GM15510 (cell line): Measurements from ENCODE around the gene FAM221B.
A peak's percentile ranks its signal among the peaks of the same experiment; 100 is the strongest.

Experiments
- POLR2A ChIP-seq: IDR thresholded peaks from 3 replicates; pipeline ENCODE4 v1.6.1; 2011; ENCODE audit warnings: borderline replicate concordance; ENCODE audit not compliant: insufficient read length; ENCODE audit errors: extremely low read depth

Gene FAM221B

DNA sequence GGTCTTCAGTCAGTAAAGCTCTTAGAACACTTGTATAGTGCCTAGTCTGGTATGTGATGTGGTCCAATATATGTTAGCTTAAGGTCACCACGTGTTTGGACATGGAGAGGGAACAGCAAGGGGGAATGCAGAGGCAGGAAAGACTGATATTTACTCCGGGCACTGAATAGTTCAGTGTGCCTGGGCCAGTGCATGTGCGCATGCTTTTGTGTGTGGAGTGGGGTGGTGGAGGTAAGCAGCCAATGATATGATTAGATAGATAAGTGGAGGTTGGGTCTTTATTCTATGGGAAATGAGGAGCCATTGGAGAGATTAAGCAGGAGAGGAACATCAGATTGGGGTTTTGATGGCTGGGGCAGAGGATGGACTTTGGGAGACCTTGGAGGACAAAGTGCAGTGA lies 27.7 kb upstream of the FAM221B start:
- TF ChIP-seq POLR2A: no peak

DNA sequence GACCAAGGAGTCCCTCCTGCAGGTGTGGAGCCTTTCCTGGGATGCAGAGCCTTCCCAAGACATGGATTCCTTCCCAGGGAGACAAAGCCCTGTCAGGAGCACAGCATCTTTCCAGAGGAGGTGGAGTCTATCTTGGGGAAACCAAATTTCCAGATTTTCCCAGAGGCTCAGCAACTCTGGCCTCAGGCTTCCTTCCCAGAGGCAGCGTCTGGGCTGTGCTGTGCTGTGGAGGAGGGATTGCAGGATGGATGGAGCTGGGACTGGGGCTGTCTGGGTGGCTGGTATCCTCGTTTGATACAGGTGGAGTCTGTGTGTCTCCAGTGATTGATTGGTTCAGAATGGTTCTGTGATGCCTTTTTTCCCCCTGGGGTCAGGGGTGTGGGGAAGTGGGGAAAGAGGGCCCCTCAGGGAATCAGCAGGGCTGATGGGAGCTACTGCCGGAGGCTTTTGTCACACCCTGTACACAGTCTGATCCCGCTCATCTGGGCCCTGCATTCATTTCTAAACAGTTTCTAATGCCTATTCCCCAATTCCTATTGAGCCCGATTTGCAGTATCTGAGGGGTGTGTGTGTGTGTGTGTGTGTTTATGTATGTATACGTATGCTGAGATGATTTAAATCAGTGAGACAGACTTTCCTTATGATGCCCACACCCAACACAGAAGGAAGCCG lies 25.7 kb upstream of the FAM221B start:
- TF ChIP-seq POLR2A: no peak

GRCh38 chr9:35852876-35853865 lies 24.6 kb upstream of the FAM221B start:
- no peak for TF ChIP-seq POLR2A

DNA sequence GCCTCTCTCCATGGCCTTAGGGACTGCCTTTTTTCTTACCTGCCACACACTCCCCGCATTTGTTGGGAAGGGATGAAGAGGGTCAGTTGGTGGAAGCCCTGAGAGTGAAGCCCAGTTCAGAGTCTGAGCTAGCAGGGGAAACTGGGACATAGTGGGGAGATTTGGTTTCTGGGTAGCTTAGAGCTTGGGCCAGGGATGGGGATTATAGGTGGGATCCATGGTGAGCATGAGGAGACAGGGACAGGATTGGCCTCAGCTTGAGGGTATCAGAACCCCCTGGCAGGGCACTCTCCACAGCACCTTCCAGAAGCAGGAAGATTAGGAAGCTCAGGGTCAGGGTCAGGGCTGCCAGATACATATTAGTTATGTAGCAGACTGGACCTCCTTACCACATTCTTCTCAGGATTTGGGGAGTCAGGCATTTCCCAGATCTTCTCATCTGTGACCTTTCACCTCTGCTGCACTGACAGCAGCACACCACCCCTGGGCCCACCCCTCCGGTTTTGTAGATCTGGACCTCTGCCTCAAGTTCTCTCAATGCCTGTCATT lies 23.8 kb upstream of the FAM221B start:
- TF ChIP-seq POLR2A: no peak

DNA sequence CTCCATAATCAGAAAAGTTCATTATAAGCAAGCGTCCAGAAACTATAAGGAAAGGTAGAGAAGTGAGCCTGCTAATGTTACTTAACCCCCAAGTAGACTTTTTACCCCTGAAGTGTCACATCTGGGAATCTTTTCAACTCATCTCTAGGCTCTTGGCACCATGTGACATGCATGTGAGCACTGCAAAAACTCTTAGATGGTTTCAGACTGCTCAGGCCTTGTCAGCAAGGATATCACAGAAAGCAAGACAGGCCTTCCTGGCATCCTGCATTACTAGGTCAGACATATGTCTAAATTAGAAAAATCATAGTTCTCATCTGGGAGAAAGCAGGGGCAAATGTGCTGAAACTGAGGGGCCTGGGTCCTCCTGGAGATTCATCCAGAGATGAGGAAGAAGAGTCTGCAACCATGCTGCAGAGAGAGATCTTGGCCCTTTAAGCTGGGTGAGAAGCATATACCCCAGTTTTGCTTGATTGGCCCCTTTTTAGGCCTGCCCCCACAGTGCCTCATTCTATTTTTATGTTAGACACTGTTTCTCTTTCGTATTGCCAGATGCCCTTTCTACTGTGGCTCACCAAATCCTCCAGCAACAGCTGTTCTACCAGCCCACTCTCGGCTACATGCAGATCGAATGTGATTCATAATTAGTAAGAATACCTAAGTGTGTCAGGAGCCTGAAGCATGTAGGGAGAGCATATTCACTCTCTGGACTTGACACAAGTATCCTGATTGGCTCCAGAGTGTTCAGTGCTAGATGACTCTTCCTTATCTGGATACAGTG lies 19.4 kb upstream of the FAM221B start:
- peak; percentile 26 for TF ChIP-seq POLR2A

- no peak for TF ChIP-seq POLR2A
These were observed 17.6 kb upstream of the FAM221B start for GRCh38 chr9:35845824-35846771.

- no peak for TF ChIP-seq POLR2A
These were observed 16.2 kb upstream of the FAM221B start for GRCh38 chr9:35844628-35845270.

- no peak for TF ChIP-seq POLR2A
These were observed 14.3 kb upstream of the FAM221B start for GRCh38 chr9:35842795-35843194.

DNA sequence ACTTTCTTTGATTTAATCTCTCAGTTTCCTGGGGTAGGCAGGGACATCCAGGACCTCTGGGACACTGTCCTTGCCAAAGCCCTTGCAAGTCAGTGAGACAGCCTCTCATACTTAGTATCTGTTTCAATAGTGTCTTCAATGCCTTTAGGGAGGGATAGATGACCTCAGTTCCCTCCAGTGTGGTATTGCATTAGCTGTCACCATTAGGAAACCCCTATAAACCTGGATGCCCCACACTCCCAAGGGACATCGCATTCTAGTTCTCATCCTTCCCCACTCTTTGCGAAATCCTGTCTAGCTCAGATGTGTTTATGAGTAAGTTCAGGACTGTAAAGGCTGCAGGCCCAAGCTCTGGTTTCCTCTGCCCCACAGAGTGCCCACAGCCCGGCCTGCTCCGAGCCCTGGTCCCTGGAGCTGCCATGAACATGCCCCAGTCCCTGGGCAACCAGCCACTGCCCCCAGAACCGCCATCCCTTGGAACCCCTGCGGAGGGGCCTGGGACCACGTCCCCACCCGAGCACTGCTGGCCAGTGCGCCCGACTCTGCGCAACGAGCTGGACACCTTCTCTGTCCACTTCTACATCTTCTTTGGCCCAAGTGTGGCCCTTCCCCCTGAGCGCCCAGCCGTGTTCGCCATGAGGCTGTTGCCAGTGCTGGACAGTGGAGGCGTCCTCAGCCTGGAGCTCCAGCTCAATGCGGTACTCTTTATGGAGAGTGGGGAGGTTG lies 13.7 kb upstream of the FAM221B start:
- no peak for TF ChIP-seq POLR2A

DNA sequence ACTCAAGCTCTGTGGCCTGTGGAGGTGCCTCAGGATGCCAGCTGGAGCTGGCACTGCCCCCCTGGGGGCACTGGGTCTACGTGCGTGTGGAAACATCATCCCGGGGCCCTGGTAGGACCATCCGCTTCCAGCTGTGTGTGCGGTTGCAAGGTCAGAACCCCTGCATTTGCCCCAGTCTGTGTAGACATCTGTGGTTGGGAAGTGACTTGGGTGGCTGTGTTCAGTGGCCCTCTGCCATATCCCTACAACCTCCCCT lies 13.0 kb upstream of the FAM221B start:
- no peak for TF ChIP-seq POLR2A

DNA sequence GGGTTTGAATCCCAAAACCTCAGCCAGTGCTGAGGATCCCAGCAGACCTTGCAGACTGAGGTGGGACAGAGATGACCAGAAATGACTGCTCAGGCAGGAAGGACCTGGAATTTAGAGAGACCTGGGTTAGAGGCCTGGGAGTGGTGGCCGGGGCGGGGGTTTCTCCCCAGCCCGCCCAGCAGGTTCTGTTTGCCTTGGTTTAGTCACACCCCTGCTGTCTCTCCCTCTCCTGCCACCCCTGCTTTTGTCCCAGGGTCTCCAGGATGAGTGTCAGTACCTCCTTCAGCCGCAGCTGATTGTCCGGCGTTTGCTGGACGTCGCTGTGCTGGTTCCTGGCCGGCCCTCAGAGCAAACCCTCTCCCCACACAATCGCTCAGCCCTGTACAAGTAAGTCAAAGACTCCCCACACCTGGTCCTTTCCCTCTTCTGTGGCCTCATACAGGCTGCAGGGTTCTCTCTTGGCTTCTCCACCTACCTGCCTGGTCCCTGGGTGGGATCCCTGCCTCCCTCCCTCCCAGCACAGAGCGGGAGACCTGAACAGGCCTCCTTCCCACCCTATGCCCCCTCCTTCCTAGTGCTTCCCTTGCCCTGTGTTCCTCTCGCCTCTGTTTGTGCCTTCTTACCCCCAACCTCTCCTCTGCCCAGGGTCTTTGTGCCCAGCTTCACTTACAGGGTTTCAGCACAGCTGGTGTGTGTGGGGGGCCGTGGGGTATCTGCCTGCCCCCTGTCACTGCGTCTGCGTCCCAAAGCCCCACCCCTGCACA lies 12.5 kb upstream of the FAM221B start:
- TF ChIP-seq POLR2A: no peak

GRCh38 chr9:35839926-35840325 lies 11.4 kb upstream of the FAM221B start:
- no peak for TF ChIP-seq POLR2A

DNA sequence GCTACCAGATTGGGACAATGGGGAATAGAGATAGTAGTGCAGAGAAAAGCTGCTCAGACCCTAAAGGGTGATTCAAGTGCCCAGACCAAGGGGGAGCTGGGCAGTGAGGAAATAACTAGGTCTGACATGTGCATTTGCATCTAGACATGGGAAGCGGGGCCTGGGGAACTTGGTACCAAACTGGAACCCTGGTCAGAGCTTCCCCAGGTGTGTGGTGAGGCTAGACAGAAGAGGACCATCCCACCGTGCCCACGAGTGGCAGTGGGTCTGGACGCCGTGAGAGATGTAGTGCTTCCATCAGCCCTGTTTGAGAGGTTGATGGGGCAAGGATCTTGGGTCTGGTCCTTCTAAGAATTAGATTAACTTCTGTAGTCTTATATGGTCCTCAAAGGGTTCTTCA lies 8.1 kb upstream of the FAM221B start:
- TF ChIP-seq POLR2A: no peak

DNA sequence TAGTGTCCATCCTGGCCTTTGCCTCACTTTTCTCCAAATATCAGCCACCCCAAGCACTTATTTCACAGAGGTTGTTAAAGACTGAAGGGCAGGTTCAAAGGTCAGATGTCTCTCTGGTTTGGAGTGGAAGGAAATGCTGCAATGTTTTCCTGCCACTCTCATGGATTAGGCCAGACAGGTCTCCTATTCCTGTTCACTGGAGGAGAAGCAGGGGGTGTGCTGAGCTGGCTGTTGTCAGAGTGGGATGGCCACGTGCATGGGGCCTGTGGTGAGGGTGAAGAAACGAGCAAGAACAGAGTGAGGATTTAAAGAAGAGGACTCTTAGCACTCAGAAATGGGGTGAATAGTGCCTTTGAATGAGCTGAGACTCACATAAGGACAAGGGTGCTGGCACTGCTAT lies 7.2 kb upstream of the FAM221B start:
- TF ChIP-seq POLR2A: no peak
